ENCODE data around the gene RPL7A.

RPL7A gene

DNA sequence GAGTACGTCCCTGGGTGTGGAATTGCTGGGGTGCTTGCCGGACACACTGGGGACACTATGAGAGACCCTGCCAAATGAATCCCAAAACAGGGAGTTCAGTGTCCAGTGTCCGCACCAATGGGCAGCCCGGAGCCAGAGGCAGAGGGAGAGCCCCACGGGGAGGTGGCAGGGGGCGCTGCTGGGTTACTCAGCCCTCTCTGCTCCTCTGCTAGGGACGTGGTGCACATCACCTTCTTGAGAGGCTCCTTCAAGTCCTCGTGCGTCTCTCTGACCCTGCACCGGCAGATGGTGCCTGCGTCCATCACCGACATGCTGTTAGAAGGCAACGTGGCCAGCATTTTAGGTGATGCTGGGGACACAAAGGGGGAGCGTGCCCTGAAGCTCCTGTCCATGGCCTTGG, 48.9 kb downstream of the RPL7A start:
- Histone ChIP-seq H3K9ac (ENCODE audit: low read depth in 1 of 2, low read length in 2 of 2) (no peak overlapping the region), H3K4me1 (ENCODE audit: control insufficient read depth in 2 of 2, insufficient read depth in 2 of 2, low read length in 2 of 2) (no peaks in the 10 kb centered on the region), H3K27ac (ENCODE audit: low read depth in 2 of 2, low read length in 2 of 2) (no peak overlapping the region), H3K4me3 (ENCODE audit: low read length in 2 of 2) (no peak overlapping the region), H3K9me3 (ENCODE audit: control insufficient read depth in 2 of 2, low read length in 2 of 2) (no peaks in the 10 kb centered on the region), H3K36me3 (ENCODE audit: control insufficient read depth in 2 of 2, insufficient read depth in 2 of 2, low read length in 2 of 2) (no peaks in the 10 kb centered on the region), H3K27me3 (ENCODE audit: control insufficient read depth in 2 of 2, insufficient read depth in 2 of 2, low read length in 2 of 2) (peaks cover 5 to 13% of the 10 kb centered on the region in 2 donors)

DNA sequence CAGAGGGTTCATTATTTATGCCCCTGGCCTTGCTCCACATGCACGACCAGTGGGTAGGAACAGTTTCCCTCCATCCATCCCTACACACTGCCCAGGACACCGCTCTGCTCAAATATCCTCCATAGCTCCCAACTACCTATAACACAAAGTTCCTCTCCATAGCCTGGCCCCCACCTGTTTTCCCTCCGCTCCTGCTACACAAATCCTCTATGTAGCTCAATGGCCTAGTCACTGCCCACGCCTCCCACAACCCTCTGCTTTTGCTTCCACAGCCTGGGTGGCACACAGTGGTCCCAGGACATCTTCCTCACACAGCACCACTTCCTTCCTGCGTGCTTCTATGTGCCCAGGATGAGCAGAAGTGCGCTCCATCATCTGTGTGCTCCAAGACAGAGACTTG, 49.4 kb downstream of the RPL7A start:
- no peaks in the 10 kb centered on the region for H3K9me3 ChIP-seq (ENCODE audit: control insufficient read depth in 2 of 2, low read length in 2 of 2)
- H3K9ac ChIP-seq (ENCODE audit: low read depth in 1 of 2, low read length in 2 of 2) = no peak overlapping the region
- H3K27ac ChIP-seq (ENCODE audit: low read depth in 2 of 2, low read length in 2 of 2) = no peak overlapping the region
- H3K27me3 ChIP-seq (ENCODE audit: control insufficient read depth in 2 of 2, insufficient read depth in 2 of 2, low read length in 2 of 2) = peaks cover 5 to 13% of the 10 kb centered on the region in 2 donors
- H3K4me3 ChIP-seq (ENCODE audit: low read length in 2 of 2) = no peak overlapping the region
- no peaks in the 10 kb centered on the region for H3K4me1 ChIP-seq (ENCODE audit: control insufficient read depth in 2 of 2, insufficient read depth in 2 of 2, low read length in 2 of 2)
- no peaks in the 10 kb centered on the region for H3K36me3 ChIP-seq (ENCODE audit: control insufficient read depth in 2 of 2, insufficient read depth in 2 of 2, low read length in 2 of 2)

DNA sequence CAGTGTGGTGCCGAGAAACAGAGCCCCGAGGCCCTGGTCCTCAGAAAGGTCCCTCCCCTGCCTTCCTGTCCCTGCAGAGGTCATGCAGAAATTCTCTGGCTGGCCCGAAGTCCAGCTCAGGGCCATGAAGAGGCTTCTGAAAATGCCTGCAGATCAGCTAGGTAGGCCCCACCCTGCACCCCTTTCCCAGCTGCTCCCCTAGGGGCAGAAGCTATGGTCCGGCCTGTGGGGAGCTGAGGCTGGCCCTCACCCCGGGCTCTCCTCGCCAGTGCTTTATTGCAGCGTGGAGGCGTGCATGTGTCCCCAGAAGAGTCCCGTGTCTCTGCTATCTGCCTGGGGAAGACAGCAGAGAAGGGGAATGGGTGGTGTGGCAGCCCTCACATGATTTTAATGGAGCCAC, 49.9 kb downstream of the RPL7A start:
- no peak overlapping the region for H3K4me3 ChIP-seq (ENCODE audit: low read length in 2 of 2)
- H3K27me3 ChIP-seq (ENCODE audit: control insufficient read depth in 2 of 2, insufficient read depth in 2 of 2, low read length in 2 of 2) = peaks cover 5 to 13% of the 10 kb centered on the region in 2 donors
- H3K36me3 ChIP-seq (ENCODE audit: control insufficient read depth in 2 of 2, insufficient read depth in 2 of 2, low read length in 2 of 2) = no peaks in the 10 kb centered on the region
- H3K4me1 ChIP-seq (ENCODE audit: control insufficient read depth in 2 of 2, insufficient read depth in 2 of 2, low read length in 2 of 2) = no peaks in the 10 kb centered on the region
- H3K27ac ChIP-seq (ENCODE audit: low read depth in 2 of 2, low read length in 2 of 2) = no peak overlapping the region
- no peak overlapping the region for H3K9ac ChIP-seq (ENCODE audit: low read depth in 1 of 2, low read length in 2 of 2)
- H3K9me3 ChIP-seq (ENCODE audit: control insufficient read depth in 2 of 2, low read length in 2 of 2) = no peaks in the 10 kb centered on the region

DNA sequence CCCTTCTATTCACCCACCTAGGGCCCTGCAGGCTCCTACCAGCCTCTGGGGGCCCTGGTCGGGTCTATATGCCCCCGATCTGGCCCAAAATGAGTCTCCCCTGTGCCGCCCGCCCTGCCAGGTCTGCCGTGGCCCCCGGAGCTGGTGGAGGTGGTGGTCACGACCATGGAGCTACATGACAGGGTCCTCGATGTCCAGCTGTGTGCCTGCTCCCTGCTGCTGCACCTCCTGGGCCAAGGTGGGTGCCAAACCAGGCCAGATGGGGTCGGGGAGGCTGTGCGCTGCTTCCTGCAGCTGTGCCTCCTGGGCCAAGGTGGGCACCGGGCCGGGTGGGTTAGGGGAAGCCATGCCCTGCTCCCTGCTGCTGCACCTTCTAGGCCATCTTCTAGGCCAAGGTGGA, 52.3 kb downstream of the RPL7A start:
- Histone ChIP-seq H3K27ac (ENCODE audit: low read depth in 2 of 2, low read length in 2 of 2) (no peak overlapping the region), H3K4me3 (ENCODE audit: low read length in 2 of 2) (no peak overlapping the region), H3K36me3 (ENCODE audit: control insufficient read depth in 2 of 2, insufficient read depth in 2 of 2, low read length in 2 of 2) (peaks cover 1 to 6% of the 10 kb centered on the region in 2 donors)

More for the DNA sequence above, 52.3 kb downstream of the RPL7A start:
- Histone ChIP-seq H3K9me3 (ENCODE audit: control insufficient read depth in 2 of 2, low read length in 2 of 2) (no peaks in the 10 kb centered on the region), H3K9ac (ENCODE audit: low read depth in 1 of 2, low read length in 2 of 2) (no peak overlapping the region), H3K27me3 (ENCODE audit: control insufficient read depth in 2 of 2, insufficient read depth in 2 of 2, low read length in 2 of 2) (peaks cover 5 to 8% of the 10 kb centered on the region in 2 donors), H3K4me1 (ENCODE audit: control insufficient read depth in 2 of 2, insufficient read depth in 2 of 2, low read length in 2 of 2) (no peaks in the 10 kb centered on the region)

Measured in mucosa of rectum (tissue), 2 donors.